ENCODE measurements around the gene SLC38A8.

DNA sequence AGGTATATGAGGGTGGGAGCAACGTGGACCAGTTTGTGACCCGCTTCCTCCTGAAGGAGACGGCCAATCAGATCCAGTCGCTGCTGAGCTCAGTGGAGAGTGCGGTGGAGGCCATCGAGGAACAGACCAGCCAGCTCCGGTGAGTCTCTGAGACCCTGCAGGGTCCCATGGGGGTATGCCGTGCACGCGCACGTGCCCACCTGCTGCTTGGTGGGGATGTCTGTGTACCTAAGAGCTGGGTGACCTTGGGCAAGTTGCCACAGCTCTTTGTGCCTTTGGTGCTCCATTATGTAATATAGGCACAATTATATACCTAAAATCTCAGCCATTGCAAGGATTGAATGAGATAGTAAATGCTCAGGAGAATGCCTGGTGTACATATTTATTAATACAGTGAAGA is 52.1 kb downstream of the SLC38A8 start:
- no peak for TF ChIP-seq POLR2A (IDR thresholded peaks at IDR 0.05)
- TF ChIP-seq, protein P1, sequence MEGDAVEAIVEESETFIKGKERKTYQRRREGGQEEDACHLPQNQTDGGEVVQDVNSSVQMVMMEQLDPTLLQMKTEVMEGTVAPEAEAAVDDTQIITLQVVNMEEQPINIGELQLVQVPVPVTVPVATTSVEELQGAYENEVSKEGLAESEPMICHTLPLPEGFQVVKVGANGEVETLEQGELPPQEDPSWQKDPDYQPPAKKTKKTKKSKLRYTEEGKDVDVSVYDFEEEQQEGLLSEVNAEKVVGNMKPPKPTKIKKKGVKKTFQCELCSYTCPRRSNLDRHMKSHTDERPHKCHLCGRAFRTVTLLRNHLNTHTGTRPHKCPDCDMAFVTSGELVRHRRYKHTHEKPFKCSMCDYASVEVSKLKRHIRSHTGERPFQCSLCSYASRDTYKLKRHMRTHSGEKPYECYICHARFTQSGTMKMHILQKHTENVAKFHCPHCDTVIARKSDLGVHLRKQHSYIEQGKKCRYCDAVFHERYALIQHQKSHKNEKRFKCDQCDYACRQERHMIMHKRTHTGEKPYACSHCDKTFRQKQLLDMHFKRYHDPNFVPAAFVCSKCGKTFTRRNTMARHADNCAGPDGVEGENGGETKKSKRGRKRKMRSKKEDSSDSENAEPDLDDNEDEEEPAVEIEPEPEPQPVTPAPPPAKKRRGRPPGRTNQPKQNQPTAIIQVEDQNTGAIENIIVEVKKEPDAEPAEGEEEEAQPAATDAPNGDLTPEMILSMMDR (IDR thresholded peaks at IDR 0.05), result no peak
